Measurements from ENCODE around the gene WWOX. TPM values are rescaled to one million over a fixed set of nuclear protein-coding genes. Genes with fewer than 3 reads are reported as not detected.

WWOX gene
- total RNA-seq, 6 experiments from 2014 or later, result 0.46 to 3.4 (median 1.3) TPM

GRCh38 chr16:78750611-78751010 is 651.2 kb downstream of the WWOX start:
- no peak for TF ChIP-seq CTCF (IDR thresholded peaks at IDR 0.05)
- no peaks in the 10 kb centered on the region for H3K36me3 Mint-ChIP-seq (ENCODE audit: low read depth)
- H3K27ac Mint-ChIP-seq, result no peak overlapping the region

GRCh38 chr16:78751601-78752000 is 652.1 kb downstream of the WWOX start:
- H3K4me1 Mint-ChIP-seq (ENCODE audit: low read depth), result no peaks in the 10 kb centered on the region
- no peak overlapping the region for H3K27ac Mint-ChIP-seq
- peaks cover 5% of the 10 kb centered on the region; the same call in 1 of the 2 replicates for H3K36me3 Mint-ChIP-seq (ENCODE audit: low read depth)
- no peak for TF ChIP-seq CTCF (IDR thresholded peaks at IDR 0.05)
- peaks cover 46% of the 10 kb centered on the region for H3K9me3 Mint-ChIP-seq
- no peak overlapping the region for H3K4me3 Mint-ChIP-seq
- DNase-seq, result no peak
- peaks cover 3% of the 10 kb centered on the region; the same call in 1 of the 2 replicates for H3K27me3 Mint-ChIP-seq (ENCODE audit: insufficient read depth)

More at GRCh38 chr16:78750611-78751010, 651.2 kb downstream of the WWOX start:
- peaks cover 39% of the 10 kb centered on the region for H3K9me3 Mint-ChIP-seq
- no peaks in the 10 kb centered on the region for H3K4me1 Mint-ChIP-seq (ENCODE audit: low read depth)
- no peak for DNase-seq
- peaks cover 3% of the 10 kb centered on the region; the same call in 1 of the 2 replicates for H3K27me3 Mint-ChIP-seq (ENCODE audit: insufficient read depth)
- H3K4me3 Mint-ChIP-seq, result no peak overlapping the region

- DNase-seq, result no peak
- Mint-ChIP-seq H3K4me3 (no peak overlapping the region), H3K36me3 (ENCODE audit: low read depth) (peaks cover 5% of the 10 kb centered on the region; the same call in 1 of the 2 replicates), H3K4me1 (ENCODE audit: low read depth) (no peaks in the 10 kb centered on the region), H3K27me3 (ENCODE audit: insufficient read depth) (peaks cover 2% of the 10 kb centered on the region; the same call in 1 of the 2 replicates), H3K9me3 (peaks cover 26% of the 10 kb centered on the region; the same call in 1 of the 2 replicates), H3K27ac (no peak overlapping the region)
- TF ChIP-seq CTCF (IDR thresholded peaks at IDR 0.05), result no peak
Observed at GRCh38 chr16:78754713-78755112, 655.3 kb downstream of the WWOX start.

- H3K4me3 Mint-ChIP-seq, result no peak overlapping the region
Observed at GRCh38 chr16:78755751-78756661, 656.6 kb downstream of the WWOX start.

GRCh38 chr16:78759596-78759995 is 660.1 kb downstream of the WWOX start:
- Mint-ChIP-seq H3K27ac (no peak overlapping the region), H3K4me1 (ENCODE audit: low read depth) (no peaks in the 10 kb centered on the region), H3K9me3 (peaks cover 37% of the 10 kb centered on the region), H3K4me3 (no peak overlapping the region), H3K27me3 (ENCODE audit: insufficient read depth) (no peaks in the 10 kb centered on the region), H3K36me3 (ENCODE audit: low read depth) (peaks cover 6% of the 10 kb centered on the region; the same call in 1 of the 2 replicates)
- no peak for TF ChIP-seq CTCF (IDR thresholded peaks at IDR 0.05)
- DNase-seq, result no peak

More at GRCh38 chr16:78755751-78756661, 656.6 kb downstream of the WWOX start:
- no peaks in the 10 kb centered on the region for H3K4me1 Mint-ChIP-seq (ENCODE audit: low read depth)
- H3K27me3 Mint-ChIP-seq (ENCODE audit: insufficient read depth), result peaks cover 2% of the 10 kb centered on the region; the same call in 1 of the 2 replicates
- H3K27ac Mint-ChIP-seq, result no peak overlapping the region
- TF ChIP-seq CTCF (IDR thresholded peaks at IDR 0.05), result no peak
- peaks cover 21% of the 10 kb centered on the region; the same call in 1 of the 2 replicates for H3K9me3 Mint-ChIP-seq
- DNase-seq, result no peak
- peaks cover 5% of the 10 kb centered on the region; the same call in 1 of the 2 replicates for H3K36me3 Mint-ChIP-seq (ENCODE audit: low read depth)
